Tibial nerve (tissue), 4 donors: ENCODE data around the gene LRRC14B. TPM values are rescaled to one million over a fixed set of nuclear protein-coding genes. Genes with fewer than 3 reads are reported as not detected.

Experiments
- DNase-seq, 2 donors: peaks; one replicate each; pipeline ENCODE4 v3.0.0-alpha.2; 2019; ENCODE audit warnings: low spot score in 2 of 2
- H3K27ac ChIP-seq, 4 donors: fragments of 200-600 bp; sonication (generic) in 3 of 4; one replicate each; pipeline ENCODE4 v1.5.1; 2017 to 2019; ENCODE audit warnings: mild to moderate bottlenecking in 1 of 4
- H3K27me3 ChIP-seq, 2 donors: fragments of 200-600 bp; sonication (generic) in 1 of 2; one replicate each; pipeline versions ENCODE4 v1.5.1 to v1.6.0; 2017 to 2019
- H3K36me3 ChIP-seq, 3 donors: fragments of 200-600 bp; sonication (generic); one replicate each; pipeline ENCODE4 v1.5.1; 2018 to 2019
- H3K4me1 ChIP-seq, 4 donors: fragments of 200-600 bp; sonication (generic) in 3 of 4; one replicate each; pipeline ENCODE4 v1.5.1; 2017 to 2019
- H3K4me3 ChIP-seq, 4 donors: fragments of 200-600 bp; sonication (generic) in 3 of 4; one replicate each; pipeline ENCODE4 v1.5.1; 2017 to 2019; ENCODE audit warnings: mild to moderate bottlenecking in 1 of 4, moderate library complexity in 1 of 4
- H3K9me3 ChIP-seq, 4 donors: fragments of 200-600 bp; sonication (generic) in 3 of 4; one replicate each; pipeline ENCODE4 v1.5.1; 2017 to 2019
- CTCF ChIP-seq, 5 experiments: fragments of 200-600 bp in 3 of 5; fragments of 450-650 bp in 2 of 5; sonication (generic) in 3 of 5; IDR thresholded peaks; one replicate each; pipeline ENCODE4 v1.5.1; 2016 to 2019; ENCODE audit warnings: antibody characterized with exemption in 5 of 5, mild to moderate bottlenecking in 3 of 5, moderate library complexity in 2 of 5
- EP300 ChIP-seq, 2 donors: sonication (generic); formaldehyde crosslinking; IDR thresholded peaks; one replicate each; pipeline ENCODE4 v1.6.1; 2017; ENCODE audit warnings: antibody characterized with exemption in 2 of 2, mild to moderate bottlenecking in 1 of 2
- POLR2A ChIP-seq, 2 donors: fragments of 450-650 bp; IDR thresholded peaks; one replicate each; pipeline ENCODE4 v1.6.1; 2017; ENCODE audit warnings: antibody characterized with exemption in 2 of 2, mild to moderate bottlenecking in 2 of 2, moderate library complexity in 2 of 2
- WGBS, 2 donors: methylation state at CpG; one replicate each; pipeline ENCODE4 v1.1.5; 2018; 5-methylcytosine and 5-hydroxymethylcytosine counted together
- total RNA-seq, 4 donors: library from RNA; depleted of rRNA; stranded (reverse); fragments of >200 nt; gene quantifications; one replicate each; pipeline ENCODE4 v1.1.0, GENCODE V29; 2016

The LRRC14B gene
- not detected for total RNA-seq

GRCh38 chr5:191036-191948 is at the start of gene LRRC14B:
TSS of gene LRRC14B (plus strand) at chr5:191495. CDS start at chr5:191539, 44 bp downstream.
- 16 to 30% methylated on average over 21 to 37 of the region's 56 CpGs for WGBS, 2 donors
- Histone ChIP-seq H3K27me3 (peaks cover 0 to 56% of the 10 kb centered on the region in 2 donors), H3K27ac (no peak within 1 kb of the TSS)

GRCh38 chr5:141761-142160 is 49.5 kb upstream of the LRRC14B start:
- WGBS, 2 donors: 86% methylated on average over 12 of the region's 12 CpGs
- Histone ChIP-seq H3K36me3 (no peaks in the 10 kb centered on the region), H3K27me3 (no peaks in the 10 kb centered on the region), H3K9me3 (peaks cover 0 to 9% (median under 1%) of the 10 kb centered on the region in 4 donors), H3K27ac (no peak overlapping the region), H3K4me1 (no peaks in the 10 kb centered on the region), H3K4me3 (no peak overlapping the region)
- TF ChIP-seq CTCF (IDR thresholded peaks at IDR 0.05) (no peak), EP300 (IDR thresholded peaks at IDR 0.05) (no peak), POLR2A (IDR thresholded peaks at IDR 0.05) (no peak)
- DNase-seq: no peak

More at GRCh38 chr5:191036-191948, at the start of gene LRRC14B:
- DNase-seq: no peak
- Histone ChIP-seq H3K36me3 (no peaks in the 10 kb centered on the region), H3K9me3 (no peaks in the 10 kb centered on the region), H3K4me1 (peaks cover 0 to 11% (median 0%) of the 10 kb centered on the region in 4 donors), H3K4me3 (no peak within 1 kb of the TSS)
- no peak for TF ChIP-seq POLR2A (IDR thresholded peaks at IDR 0.05)
- TF ChIP-seq EP300 (IDR thresholded peaks at IDR 0.05): no peak
- TF ChIP-seq CTCF (IDR thresholded peaks at IDR 0.05): no peak

- no peak for DNase-seq
- Histone ChIP-seq H3K36me3 (no peaks in the 10 kb centered on the region), H3K4me3 (no peak overlapping the region), H3K9me3 (peaks cover 0 to 14% (median 3%) of the 10 kb centered on the region in 4 donors), H3K4me1 (no peaks in the 10 kb centered on the region), H3K27ac (no peak overlapping the region), H3K27me3 (no peaks in the 10 kb centered on the region)
- TF ChIP-seq EP300 (IDR thresholded peaks at IDR 0.05) (no peak), CTCF (IDR thresholded peaks at IDR 0.05) (no peak), POLR2A (IDR thresholded peaks at IDR 0.05) (no peak)
- 92% methylated on average over 18 of the region's 18 CpGs for WGBS, 2 donors
These were observed 49.0 kb upstream of the LRRC14B start for GRCh38 chr5:142246-142810.

GRCh38 chr5:143041-143440 is 48.3 kb upstream of the LRRC14B start:
- Histone ChIP-seq H3K27ac (no peak overlapping the region), H3K4me3 (no peak overlapping the region), H3K4me1 (no peaks in the 10 kb centered on the region), H3K9me3 (peaks cover 0 to 21% (median 7%) of the 10 kb centered on the region in 4 donors), H3K27me3 (no peaks in the 10 kb centered on the region), H3K36me3 (no peaks in the 10 kb centered on the region)
- TF ChIP-seq CTCF (IDR thresholded peaks at IDR 0.05) (no peak), POLR2A (IDR thresholded peaks at IDR 0.05) (no peak), EP300 (IDR thresholded peaks at IDR 0.05) (no peak)
- WGBS, 2 donors: 84 to 85% methylated on average over 9 to 14 of the region's 17 CpGs
- no peak for DNase-seq

GRCh38 chr5:144941-145340 is 46.4 kb upstream of the LRRC14B start:
- Histone ChIP-seq H3K36me3 (no peaks in the 10 kb centered on the region), H3K4me3 (no peak overlapping the region), H3K4me1 (no peaks in the 10 kb centered on the region), H3K27me3 (no peaks in the 10 kb centered on the region), H3K9me3 (peaks cover 0 to 34% (median 10%) of the 10 kb centered on the region in 4 donors), H3K27ac (no peak overlapping the region)
- DNase-seq: no peak
- 81 to 90% methylated on average over 2 to 4 of the region's 8 CpGs for WGBS, 2 donors
- TF ChIP-seq EP300 (IDR thresholded peaks at IDR 0.05) (no peak), CTCF (IDR thresholded peaks at IDR 0.05) (no peak), POLR2A (IDR thresholded peaks at IDR 0.05) (no peak)
